Measurements from ENCODE around the gene LCMT2. TPM values are rescaled to one million over a fixed set of nuclear protein-coding genes. Genes with fewer than 3 reads are reported as not detected.

The LCMT2 gene
- total RNA-seq, 1 donor from 2014 or later: 8.7 TPM

- no peak for TF ChIP-seq CTCF (IDR thresholded peaks at IDR 0.05)
- peaks cover 66% of the 10 kb centered on the region for H3K27me3 Mint-ChIP-seq (ENCODE audit: unreplicated experiment)
- no peaks in the 10 kb centered on the region for H3K4me1 Mint-ChIP-seq (ENCODE audit: unreplicated experiment)
- no peak within 1 kb of the TSS for H3K4me3 Mint-ChIP-seq (ENCODE audit: unreplicated experiment)
- DNase-seq (ENCODE audit: extremely low spot score, unreplicated experiment): no peak
- no peak within 1 kb of the TSS for H3K27ac Mint-ChIP-seq (ENCODE audit: unreplicated experiment)
- H3K9me3 Mint-ChIP-seq (ENCODE audit: unreplicated experiment): no peaks in the 10 kb centered on the region
- H3K36me3 Mint-ChIP-seq (ENCODE audit: unreplicated experiment): no peaks in the 10 kb centered on the region
Measured at GRCh38 chr15:43302205-43302817, 28.1 kb downstream of the LCMT2 start, which contains the start of gene TGM7. Gene TGM7, minus strand, starts transcription at chr15:43302255.

GRCh38 chr15:43299884-43300283 is 30.5 kb downstream of the LCMT2 start:
- DNase-seq (ENCODE audit: extremely low spot score, unreplicated experiment): no peak
- no peak for TF ChIP-seq CTCF (IDR thresholded peaks at IDR 0.05)
- Mint-ChIP-seq H3K27me3 (ENCODE audit: unreplicated experiment) (peaks cover 61% of the 10 kb centered on the region), H3K27ac (ENCODE audit: unreplicated experiment) (no peak overlapping the region), H3K4me3 (ENCODE audit: unreplicated experiment) (no peak overlapping the region), H3K36me3 (ENCODE audit: unreplicated experiment) (no peaks in the 10 kb centered on the region), H3K4me1 (ENCODE audit: unreplicated experiment) (no peaks in the 10 kb centered on the region), H3K9me3 (ENCODE audit: unreplicated experiment) (no peaks in the 10 kb centered on the region)

GRCh38 chr15:43299411-43299810 is 31.0 kb downstream of the LCMT2 start:
- H3K9me3 Mint-ChIP-seq (ENCODE audit: unreplicated experiment): no peaks in the 10 kb centered on the region
- no peaks in the 10 kb centered on the region for H3K36me3 Mint-ChIP-seq (ENCODE audit: unreplicated experiment)
- no peak overlapping the region for H3K4me3 Mint-ChIP-seq (ENCODE audit: unreplicated experiment)
- peaks cover 63% of the 10 kb centered on the region for H3K27me3 Mint-ChIP-seq (ENCODE audit: unreplicated experiment)
- H3K27ac Mint-ChIP-seq (ENCODE audit: unreplicated experiment): no peak overlapping the region
- TF ChIP-seq CTCF (IDR thresholded peaks at IDR 0.05): no peak
- no peaks in the 10 kb centered on the region for H3K4me1 Mint-ChIP-seq (ENCODE audit: unreplicated experiment)
- no peak for DNase-seq (ENCODE audit: extremely low spot score, unreplicated experiment)

GRCh38 chr15:43294091-43294706 is 36.2 kb downstream of the LCMT2 start:
- no peaks in the 10 kb centered on the region for H3K36me3 Mint-ChIP-seq (ENCODE audit: unreplicated experiment)
- H3K27ac Mint-ChIP-seq (ENCODE audit: unreplicated experiment): no peak overlapping the region
- TF ChIP-seq CTCF (IDR thresholded peaks at IDR 0.05): no peak
- H3K4me3 Mint-ChIP-seq (ENCODE audit: unreplicated experiment): no peak overlapping the region
- H3K27me3 Mint-ChIP-seq (ENCODE audit: unreplicated experiment): peaks cover 73% of the 10 kb centered on the region
- no peak for DNase-seq (ENCODE audit: extremely low spot score, unreplicated experiment)
- no peaks in the 10 kb centered on the region for H3K9me3 Mint-ChIP-seq (ENCODE audit: unreplicated experiment)
- no peaks in the 10 kb centered on the region for H3K4me1 Mint-ChIP-seq (ENCODE audit: unreplicated experiment)

GRCh38 chr15:43293432-43293831 is 36.9 kb downstream of the LCMT2 start:
- Mint-ChIP-seq H3K4me3 (ENCODE audit: unreplicated experiment) (no peak overlapping the region), H3K27me3 (ENCODE audit: unreplicated experiment) (peaks cover 67% of the 10 kb centered on the region), H3K27ac (ENCODE audit: unreplicated experiment) (no peak overlapping the region), H3K36me3 (ENCODE audit: unreplicated experiment) (no peaks in the 10 kb centered on the region), H3K9me3 (ENCODE audit: unreplicated experiment) (no peaks in the 10 kb centered on the region), H3K4me1 (ENCODE audit: unreplicated experiment) (no peaks in the 10 kb centered on the region)
- no peak for TF ChIP-seq CTCF (IDR thresholded peaks at IDR 0.05)
- no peak for DNase-seq (ENCODE audit: extremely low spot score, unreplicated experiment)
